GM19023 (cell line): Measurements from ENCODE around the gene DENND1A.
"Not testable (repeated sequence)": the region's sequence is repeated elsewhere in the genome, so short reads cannot be mapped to it uniquely, and the experiment has no call there.

Source experiments
- ATAC-seq: cut with Tn5 transposase; IDR thresholded peaks from one replicate; pipeline ENCODE4 v1.9.1; 2021; ENCODE audit warnings: mild to moderate bottlenecking, moderate library complexity; ENCODE audit not compliant: unreplicated experiment

The DENND1A gene, protein sequence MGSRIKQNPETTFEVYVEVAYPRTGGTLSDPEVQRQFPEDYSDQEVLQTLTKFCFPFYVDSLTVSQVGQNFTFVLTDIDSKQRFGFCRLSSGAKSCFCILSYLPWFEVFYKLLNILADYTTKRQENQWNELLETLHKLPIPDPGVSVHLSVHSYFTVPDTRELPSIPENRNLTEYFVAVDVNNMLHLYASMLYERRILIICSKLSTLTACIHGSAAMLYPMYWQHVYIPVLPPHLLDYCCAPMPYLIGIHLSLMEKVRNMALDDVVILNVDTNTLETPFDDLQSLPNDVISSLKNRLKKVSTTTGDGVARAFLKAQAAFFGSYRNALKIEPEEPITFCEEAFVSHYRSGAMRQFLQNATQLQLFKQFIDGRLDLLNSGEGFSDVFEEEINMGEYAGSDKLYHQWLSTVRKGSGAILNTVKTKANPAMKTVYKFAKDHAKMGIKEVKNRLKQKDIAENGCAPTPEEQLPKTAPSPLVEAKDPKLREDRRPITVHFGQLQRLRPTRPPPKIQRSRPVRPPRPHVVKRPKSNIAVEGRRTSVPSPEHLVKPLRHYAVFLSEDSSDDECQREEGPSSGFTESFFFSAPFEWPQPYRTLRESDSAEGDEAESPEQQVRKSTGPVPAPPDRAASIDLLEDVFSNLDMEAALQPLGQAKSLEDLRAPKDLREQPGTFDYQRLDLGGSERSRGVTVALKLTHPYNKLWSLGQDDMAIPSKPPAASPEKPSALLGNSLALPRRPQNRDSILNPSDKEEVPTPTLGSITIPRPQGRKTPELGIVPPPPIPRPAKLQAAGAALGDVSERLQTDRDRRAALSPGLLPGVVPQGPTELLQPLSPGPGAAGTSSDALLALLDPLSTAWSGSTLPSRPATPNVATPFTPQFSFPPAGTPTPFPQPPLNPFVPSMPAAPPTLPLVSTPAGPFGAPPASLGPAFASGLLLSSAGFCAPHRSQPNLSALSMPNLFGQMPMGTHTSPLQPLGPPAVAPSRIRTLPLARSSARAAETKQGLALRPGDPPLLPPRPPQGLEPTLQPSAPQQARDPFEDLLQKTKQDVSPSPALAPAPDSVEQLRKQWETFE

DNA sequence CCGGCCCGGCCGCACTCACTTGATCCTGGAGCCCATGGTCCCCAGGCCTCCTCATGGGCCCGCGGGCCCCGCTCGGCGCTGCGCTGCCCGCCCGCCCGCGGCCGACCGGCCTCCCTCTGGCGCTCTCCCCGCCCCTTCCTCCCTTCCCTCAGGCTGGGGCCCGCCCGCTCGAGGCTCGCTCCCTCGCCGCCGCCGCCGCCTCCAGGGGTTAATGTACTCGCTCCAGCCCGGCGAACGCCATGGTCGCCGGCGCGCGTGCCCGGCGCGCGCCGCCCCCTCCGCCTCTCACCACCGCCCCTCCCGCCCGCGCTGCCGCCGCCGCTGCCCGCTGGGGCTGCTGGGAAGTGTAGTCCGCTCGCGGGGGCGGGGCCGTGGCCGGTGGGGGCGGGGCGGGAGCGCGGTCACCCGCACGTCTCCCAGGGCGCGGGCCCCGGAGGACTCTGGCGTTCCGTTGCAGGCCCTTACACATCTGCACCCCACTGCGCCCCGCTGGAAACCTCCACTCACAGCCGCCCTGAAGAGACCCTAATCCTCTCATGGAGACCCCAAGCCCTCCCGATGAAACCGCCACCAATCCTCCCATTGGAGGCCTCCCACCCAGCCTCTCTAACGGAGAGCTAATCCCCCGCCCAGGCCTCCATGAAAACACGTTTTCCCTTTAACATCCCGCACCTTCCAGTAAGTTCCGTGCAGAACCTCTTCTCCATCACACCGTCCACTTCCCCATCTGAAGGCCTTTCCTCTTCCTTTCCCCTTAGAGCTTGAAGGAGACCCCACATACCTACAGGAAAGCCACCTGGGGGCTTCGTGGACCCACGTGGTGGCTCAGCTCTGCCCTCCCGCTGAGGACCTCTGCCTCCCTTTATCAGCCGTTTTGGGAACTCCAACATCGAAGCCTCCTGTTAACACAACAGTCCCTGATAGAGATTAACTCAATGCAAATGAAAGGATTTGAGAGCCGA is at the start of gene DENND1A:
Gene DENND1A (minus strand): TSS at position 257 of the 962 bp plus-strand sequence. CDS start 221 bp downstream, at position 36.
- ATAC-seq = peak; percentile 84

DNA sequence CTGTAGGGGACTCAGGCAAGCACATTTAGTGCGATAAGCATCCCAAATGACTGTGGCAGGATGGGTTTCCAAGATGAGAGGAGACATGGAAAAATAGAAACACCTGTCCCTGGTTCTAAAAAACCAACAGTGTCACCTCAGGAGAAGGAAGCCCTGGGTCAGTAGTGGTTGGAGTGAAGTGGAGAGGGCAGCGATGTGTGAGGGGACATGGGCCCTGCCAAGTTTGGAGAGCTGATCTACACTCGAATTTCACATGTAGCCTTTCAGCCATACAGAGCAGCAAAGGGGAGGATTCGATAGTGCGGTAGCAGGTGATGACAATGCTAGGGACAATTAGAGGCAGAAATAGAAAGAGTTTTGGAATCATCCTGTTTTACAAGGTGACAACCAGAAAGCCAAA is 49.1 kb upstream of the DENND1A start:
- ATAC-seq = no peak

DNA sequence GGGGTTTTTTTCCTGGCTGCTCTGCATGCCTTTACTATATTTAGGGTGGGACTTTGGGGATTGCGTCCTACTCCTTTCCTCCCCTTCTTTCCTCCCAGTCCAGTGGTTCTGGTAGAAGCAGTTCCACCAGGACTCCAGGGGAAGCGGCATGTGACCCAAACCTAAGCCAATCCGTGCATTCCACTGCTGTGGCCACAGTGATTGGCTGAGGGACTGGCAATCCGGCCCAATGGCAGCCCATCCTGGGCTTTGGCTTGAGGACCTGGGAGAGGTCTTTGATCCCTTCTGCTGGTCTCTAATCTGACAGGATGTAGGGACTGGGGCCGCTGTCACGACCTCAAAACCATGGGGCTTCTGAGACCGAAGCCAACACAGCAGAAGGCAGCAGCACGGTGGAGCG is 46.7 kb upstream of the DENND1A start:
- ATAC-seq = not testable (repeated sequence)

DNA sequence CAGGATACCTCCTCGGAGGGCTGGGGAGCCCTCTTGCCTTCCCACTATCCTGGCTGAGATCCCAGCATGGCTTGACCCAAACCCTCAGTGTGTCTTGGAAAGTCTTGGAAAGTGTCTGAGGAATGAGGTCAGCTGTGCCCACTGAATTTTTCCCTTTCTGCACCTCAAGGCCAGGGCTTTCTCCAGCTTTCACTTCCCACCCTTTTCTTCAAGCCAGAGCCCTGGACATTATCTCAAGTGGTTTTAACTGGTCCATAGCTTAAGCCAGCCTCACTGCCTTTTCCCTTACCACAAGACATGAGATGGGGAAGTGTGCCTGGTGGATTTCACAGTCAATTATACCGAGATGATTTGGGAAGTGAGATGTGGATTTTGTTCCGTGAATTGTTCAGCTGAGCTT is 45.9 kb upstream of the DENND1A start:
- ATAC-seq = no peak

DNA sequence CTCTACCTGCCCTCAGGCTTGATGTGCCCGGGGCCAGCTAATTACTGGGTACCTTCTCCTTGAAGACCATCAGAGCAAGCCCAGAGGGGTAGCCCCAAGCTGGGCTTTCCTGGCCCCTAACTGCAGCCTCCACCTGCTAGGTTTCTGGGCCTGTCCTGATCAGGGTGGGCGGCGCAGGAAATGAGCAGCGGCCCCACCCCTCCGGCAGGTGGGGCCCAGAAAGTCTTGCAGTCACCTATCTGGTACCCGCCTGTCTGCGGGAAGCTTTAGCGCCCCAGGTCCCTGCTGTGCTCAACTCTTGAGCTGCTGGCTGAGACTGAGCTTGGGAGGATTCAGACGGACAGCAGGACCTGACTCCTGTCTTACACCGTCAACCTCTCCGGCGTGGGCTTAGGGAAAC is 44.5 kb upstream of the DENND1A start:
- ATAC-seq = no peak

DNA sequence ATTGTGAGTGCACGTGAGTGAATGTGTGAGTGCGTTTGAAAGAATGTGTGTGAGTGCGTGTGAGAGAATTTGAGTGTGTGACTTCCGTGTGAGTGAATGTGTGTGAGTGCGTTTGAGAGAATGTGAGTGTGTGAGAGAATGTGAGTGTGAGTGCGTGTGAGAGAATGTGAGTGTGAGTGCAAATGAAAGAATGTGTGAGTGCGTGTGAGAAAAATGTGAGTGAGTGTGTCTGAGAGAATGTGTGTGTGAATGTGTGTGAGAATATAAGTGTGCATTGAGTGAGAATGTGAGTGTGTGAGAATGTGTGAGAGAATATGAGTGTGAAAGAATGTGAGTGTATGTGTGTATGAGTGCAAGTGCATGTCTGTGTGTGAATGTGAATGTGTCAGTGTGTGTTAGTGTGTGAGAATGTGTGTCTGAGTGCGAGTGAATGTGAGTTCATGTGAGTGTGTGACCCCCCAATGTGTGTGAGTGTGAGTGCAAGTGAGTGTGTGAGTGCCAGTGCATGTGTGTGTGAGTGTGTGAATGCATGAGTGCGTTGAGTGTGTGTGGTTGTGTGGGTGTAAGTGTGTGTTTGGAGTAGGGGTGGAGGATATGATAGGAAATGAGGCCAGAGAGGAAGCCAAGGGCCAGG is 43.8 kb upstream of the DENND1A start:
- no peak for ATAC-seq

DNA sequence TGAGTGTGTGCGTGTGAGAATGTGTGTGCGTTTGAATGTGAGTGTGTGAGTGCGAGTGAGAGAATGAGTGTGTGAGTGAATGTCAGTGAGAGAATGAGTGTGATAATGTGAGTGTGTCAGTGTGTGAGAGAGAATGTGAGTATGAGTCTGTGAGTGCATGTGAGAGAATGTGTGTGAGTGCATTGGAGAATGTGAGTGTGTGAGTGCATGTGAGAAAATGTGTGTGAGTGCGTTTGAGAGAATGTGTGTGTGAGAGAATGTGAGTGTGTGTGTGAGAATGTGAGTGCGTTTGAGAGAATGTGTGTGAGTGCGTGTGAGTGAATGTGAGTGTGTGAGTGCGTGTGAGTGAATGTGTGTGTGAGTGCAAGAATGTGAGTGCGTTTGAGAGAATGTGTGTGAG is 42.7 kb upstream of the DENND1A start:
- no peak for ATAC-seq

DNA sequence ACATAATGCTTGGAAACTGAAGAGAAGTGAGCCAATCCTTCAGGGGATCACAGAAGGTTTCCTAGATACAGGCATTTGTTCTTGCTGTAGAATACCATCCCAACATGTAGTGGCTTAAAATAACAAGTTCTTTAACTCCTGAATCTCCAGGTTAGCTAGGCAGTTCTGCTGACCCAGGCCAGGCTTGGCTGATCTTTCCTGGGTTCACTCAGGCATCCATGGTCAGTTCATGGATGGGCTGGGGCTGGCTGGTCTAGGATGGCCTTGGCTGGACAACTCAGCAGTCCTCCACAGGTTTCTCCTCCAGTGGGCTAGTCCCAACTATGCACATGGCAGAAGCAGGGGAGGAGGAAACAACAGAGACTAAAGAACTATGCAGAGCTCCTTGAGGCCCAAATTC is 37.4 kb upstream of the DENND1A start:
- no peak for ATAC-seq

DNA sequence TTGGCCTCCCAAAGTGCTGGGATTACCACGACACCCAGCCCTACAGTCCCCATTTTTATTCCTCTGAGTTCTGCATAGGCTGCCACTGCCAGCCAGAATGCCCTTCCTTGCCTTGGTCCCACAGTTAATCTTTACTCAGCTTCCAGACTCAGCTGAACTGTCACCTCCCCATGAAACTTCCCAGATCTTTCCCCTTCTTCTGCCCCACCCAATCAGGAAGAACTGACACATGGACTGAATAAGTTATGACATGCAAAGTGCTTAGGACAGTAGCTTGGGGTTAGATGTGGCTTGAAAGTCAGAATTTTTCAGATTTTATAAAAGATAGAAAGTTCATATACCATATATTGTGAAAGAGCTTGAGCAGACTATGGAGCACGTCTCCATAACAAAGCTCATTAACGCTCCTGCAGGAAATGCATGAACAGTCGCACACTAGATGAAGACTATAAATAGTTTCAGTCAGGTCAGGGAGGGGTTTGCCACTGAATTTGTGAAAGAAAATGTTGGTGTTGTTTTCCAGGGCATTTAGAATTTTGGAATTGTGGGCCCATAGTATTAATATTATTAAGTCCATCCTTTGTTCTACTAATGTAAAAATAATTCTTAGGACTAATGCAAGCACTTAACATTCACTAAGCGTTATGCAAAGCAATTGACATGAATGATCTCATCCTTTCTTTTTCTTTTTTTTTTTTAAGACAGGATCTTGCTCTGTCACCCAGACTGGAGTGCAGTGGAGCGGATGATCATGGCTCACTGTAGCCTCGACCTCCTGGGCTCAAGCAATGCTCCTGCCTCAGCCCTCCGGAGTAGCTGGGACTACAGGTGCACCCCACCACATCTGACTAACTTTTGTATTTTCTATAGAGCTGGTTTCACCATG is 36.1 kb upstream of the DENND1A start:
- ATAC-seq = no peak

DNA sequence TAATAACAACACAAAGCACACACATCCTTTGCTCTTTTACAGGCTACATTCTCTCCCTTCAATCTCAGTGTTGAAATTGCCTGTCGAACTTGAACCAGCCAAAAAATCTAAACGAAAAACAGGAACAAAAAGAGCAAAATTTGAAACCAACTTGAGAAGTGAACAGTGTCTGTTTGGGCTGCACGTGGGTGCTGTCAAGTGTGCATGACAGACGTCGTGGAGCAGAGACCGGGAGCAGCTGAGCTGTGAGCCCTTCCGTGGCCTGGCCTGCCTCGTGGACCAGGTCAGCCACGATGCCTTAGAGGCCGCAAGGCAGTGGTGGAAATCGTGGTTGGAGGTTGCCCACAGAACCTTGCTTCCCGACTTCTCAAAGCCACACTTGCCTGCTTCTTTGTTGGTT is 34.8 kb upstream of the DENND1A start:
- no peak for ATAC-seq

DNA sequence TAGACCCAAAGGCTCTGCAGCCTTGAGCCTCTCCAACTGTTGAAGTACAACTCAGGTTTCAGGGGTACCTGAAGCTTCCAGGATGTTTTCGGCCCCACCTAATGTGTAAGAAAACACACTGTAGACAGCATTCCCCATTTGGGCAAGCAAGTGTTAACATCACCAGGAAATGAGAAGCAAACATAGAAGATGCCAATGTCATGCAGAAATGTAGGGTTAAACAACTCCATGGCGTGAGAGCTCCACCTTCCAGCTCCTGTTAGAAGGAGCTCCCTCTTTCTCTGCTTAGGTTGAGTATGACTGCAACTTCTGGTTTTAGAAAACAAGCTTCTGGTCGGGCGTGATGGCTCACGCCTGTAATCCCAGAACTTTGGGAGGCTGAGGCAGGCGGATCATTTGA is 31.0 kb upstream of the DENND1A start:
- ATAC-seq = no peak

DNA sequence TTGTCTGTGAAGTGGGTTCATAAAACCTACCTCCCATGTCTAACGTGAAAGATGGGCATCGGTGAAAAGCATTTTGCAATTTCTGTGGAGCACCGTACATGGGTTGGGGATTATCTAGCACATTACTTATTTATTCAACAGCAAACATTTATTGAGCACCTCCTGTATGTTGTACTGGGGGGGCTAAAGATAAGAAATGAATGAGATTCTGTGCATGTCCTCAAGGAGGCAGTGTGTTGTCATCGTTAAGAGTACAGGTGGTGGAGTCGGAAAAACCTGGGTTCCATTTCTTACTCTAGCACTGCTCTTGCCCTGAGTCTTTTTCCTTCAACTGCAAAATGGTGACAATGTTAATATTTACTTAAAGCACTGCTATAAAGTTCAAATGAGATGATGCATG is 30.4 kb upstream of the DENND1A start:
- ATAC-seq = no peak

DNA sequence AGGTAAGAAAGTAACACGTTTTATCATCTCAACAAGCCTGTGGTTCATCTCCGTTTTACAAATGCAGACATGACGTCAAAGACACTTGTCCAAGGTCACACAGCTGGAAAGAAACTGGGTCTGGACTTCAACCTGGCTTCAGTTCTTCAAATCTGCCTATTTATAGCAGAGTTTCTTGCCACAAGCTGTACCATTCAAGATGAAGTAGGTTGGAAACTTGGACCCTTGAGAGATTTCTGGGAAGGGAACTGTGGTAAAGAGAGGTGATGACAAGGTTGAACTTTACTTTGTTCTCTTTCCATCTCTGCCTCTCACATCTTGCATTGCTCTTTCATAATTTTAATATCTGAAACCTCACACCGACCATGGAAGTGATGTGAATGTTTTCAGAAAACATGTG is 29.9 kb upstream of the DENND1A start:
- no peak for ATAC-seq

DNA sequence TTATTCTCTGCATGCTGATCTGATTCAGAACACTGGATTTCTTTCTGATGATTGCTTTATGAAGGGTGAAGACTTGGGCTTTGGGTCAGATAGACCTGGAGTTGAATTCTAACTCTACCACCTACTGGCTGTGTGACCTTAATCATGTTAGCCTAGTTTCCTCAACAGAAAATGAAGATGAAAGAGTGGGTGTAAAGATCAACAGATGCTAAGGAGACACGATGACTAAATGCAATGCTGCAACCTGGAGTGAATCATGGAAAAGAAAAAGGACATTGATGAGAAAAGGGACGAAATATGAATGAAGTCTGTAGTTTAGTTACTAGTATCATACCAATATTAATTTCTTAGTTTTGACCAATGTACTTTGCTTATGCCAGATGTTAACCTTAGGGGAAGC is 27.8 kb upstream of the DENND1A start:
- ATAC-seq = no peak

DNA sequence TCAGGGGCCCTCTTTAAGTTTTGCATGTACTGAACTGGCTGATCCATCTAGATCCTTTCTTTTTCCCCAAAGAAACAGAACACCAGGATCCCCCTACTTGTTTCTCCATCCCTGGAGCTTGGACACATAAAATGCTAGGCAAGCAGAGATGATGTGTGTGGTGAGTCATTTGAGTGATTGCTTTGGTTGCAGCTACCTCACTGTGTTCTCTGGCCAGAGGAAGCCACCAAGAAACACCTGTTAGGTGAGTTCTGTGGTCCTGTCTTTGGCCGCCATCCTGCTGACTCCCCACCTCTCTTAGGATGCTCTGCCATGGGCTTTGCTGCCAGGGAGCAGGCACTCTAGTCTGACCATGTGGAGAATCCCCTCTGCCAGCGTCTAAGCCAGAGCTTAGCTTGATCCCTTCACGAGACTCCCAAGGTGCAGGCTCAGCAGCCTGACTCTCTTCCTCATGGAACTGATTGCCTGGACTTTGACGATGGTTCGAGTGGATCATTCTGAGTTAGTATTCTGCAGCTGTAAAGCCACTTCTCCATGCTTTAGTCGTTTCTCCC is 27.3 kb upstream of the DENND1A start:
- ATAC-seq = no peak

DNA sequence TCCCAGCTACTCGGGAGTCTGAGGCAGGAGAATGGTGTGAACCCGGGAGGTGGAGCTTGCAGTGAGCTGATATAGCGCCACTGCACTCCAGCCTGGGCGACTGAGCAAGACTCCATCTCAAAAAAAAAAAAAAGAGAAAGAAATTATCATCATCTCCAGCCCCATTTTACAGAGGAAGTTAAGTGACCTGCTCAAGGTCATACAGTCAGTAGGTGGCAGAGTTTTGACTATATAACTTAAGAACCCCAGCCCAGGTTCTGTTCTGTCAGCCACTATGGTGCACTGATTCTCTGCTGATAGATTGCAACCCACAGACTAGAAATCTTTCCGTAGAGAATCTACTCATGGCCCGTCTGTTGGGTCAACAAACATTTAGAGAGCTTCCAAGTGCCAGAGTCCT is 25.7 kb upstream of the DENND1A start:
- ATAC-seq = no peak

DNA sequence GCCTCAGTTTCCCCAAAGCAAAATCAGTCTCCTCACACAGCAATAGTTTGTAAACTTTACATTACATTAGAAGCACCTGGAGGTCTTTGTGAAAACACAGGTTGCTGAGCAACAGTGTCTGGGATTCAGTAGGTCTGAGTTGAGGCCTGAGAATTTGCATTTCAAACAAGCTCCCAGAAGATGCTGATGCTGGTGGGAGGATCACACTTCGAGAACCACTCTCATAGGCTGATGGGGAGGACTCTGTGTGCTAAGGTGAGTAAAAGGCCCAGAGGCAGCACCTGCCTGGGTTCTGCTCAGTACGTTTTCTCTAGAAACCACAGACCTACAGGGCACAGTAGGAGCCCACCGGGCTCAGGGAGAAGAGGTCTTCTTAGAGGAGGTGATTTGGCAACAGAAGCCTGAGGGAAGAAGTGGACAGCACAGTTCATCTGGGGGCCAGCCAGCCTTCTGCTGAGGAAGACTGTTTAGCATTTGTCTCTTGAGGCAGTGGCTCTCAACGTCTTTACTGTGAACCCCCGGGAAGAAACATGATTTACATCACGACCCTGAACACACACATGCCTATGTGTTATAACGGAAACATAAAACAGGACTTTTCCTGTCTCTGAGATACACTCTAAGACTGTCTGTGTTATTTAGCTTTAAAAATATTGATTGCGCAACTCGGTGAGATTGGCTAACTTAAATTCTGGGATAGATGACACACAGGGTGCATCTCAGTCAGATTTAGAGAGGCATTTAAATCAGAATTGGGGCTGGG is 24.8 kb upstream of the DENND1A start:
- no peak for ATAC-seq
